Hepatocyte (in vitro differentiated cells): ENCODE results near the gene ADCY2.

Experiments
- CTCF ChIP-seq: fragments of 200-600 bp; sonication (generic); IDR thresholded peaks from 2 replicates; pipeline ENCODE4 v1.5.1; 2016; ENCODE audit warnings: antibody characterized with exemption, mild to moderate bottlenecking; ENCODE audit not compliant: poor library complexity
- EZH2 ChIP-seq: fragments of 200-600 bp; sonication (generic); IDR thresholded peaks from 2 replicates; pipeline ENCODE4 v1.6.1; 2016; ENCODE audit warnings: antibody characterized with exemption, mild to moderate bottlenecking, borderline replicate concordance
- EZH2phosphoT487 ChIP-seq: fragments of 200-600 bp; sonication (generic); IDR thresholded peaks from one replicate; pipeline ENCODE4 v1.6.1; 2018; ENCODE audit warnings: antibody characterized with exemption, mild to moderate bottlenecking, low read depth, moderate library complexity; ENCODE audit not compliant: unreplicated experiment, severe bottlenecking

GRCh38 chr5:7825630-7826029, 429.7 kb downstream of the ADCY2 start:
- TF ChIP-seq CTCF: no peak
- TF ChIP-seq EZH2: no peak
- no peak for TF ChIP-seq EZH2phosphoT487
